Stimulated activated CD8-positive, alpha-beta memory T cell treated with anti-CD3 and anti-CD28 coated beads, Interleukin-12 subunit alpha, Interleukin-12 subunit beta, amount 100 ng/mL, for 24 hours (primary cell): ENCODE results near the gene RPS23.

Experiments
- DNase-seq: peaks from one replicate; pipeline ENCODE4 v3.0.0-alpha.2; 2020; ENCODE audit errors: extremely low read depth

RPS23 gene

DNA sequence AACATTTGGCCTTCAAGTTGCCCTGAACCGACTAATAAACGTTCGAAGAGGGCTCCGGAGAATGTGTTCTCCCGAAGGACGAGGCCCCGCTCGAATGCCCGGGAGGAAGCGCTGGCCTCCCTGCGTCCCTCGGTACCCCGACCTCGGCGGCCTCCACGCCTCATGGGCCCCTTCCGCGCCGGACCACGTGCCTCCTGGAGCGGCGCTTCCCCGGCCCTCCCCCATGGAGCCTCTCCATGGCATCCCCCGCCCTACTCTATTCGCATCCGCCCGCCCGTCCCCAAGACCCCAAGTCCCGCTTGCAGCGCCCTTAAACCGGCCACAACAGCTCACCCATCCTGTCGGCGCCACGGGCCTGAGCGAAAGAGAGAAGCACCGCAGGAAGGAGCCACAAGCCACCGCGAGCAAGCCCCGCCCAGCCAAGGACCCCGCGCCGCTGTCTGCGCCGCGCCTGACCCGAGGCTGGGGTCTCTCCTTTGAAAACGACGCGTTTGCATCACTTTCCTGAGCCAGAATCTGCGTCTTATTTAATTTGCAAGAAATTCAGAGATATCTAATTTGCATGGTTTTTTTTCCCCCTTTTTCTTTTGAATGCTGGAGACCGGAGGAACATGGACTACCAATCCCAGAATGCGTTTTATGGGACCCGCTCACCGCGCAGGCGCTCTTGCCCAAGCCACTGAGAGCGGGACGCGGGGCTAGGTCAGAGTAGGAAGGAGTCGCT lies at the start of gene RPS23:
Gene RPS23, minus strand, starts transcription at position 368 of the 724 bp plus-strand sequence. Its CDS starts 31 bp downstream, at position 337.
- DNase-seq, result peak; percentile 73

DNA sequence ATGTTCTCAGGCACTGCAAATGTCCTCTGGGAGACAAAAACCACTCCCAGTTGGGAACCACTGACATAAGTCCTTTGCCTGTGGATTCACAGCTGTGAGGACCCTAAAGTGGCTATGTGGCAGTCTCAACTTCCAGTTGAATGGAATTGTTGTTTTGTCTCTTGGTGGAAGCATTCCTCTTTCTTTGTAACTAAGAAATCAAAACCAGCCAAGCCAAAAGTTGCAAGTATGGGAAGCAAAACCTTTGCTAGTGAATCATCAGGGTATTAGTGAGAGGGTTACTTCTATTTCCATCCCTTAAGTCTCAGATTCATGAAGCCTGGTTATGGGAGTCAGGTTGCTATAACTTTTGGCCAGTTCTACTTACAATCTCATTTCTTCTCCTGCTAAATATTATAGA lies 49.8 kb upstream of the RPS23 start:
- no peak for DNase-seq

DNA sequence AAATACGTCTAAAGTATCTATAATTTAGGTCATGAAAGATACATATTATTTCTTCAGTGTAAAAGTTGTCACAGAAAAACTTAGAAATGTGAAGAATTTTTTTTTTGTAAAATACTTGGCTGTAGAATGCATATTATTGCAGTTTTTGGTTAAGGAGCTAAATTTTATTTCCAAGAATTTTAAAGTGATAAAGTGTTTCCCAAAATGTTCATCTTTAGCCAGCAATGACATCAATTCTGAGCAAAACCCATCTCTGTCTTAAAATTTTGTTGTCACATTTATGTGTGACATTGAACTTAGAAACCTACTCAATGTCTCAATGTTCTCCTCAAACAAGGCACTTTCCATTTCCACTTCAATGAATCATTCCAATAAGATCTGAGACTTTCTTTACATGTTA lies 47.8 kb upstream of the RPS23 start:
- no peak for DNase-seq

DNA sequence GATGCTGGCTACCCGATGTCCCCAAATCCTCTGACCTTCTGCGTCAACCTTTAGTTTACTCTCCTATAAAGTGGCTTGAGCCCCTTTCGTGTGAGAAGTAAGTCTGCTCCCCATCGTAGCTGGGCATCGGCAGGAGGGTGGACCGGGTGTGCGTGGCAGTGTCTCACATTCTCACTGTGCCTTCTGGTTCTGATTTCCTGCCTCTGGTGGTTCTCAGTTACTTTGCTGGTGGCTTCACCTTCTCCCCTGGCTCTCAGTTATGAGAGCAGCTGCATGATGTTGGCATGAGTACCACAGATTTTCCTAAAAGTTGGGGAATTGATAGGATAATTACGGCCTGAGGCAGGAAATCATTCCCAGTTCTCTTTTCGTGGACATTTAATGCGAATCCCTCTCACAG lies 47.0 kb upstream of the RPS23 start:
- no peak for DNase-seq

DNA sequence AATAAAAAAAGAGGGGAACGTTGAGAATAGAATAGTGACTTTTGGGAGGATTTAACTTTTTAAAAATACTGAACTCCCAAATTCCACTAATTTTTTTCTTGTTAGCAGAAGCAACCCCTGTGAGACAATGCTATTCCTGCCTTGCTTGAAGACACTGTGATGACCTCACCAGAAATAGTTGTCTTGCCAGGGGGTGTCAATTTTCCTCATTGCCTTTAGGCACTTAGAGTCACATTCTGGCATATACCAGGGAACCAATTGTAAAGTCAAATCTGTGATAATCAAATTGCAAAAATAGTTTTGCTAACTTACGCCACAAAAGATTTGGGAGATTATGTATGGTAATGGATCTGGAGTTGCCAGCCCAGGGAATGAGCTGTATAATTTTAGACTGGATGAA lies 42.8 kb upstream of the RPS23 start:
- DNase-seq, result no peak

DNA sequence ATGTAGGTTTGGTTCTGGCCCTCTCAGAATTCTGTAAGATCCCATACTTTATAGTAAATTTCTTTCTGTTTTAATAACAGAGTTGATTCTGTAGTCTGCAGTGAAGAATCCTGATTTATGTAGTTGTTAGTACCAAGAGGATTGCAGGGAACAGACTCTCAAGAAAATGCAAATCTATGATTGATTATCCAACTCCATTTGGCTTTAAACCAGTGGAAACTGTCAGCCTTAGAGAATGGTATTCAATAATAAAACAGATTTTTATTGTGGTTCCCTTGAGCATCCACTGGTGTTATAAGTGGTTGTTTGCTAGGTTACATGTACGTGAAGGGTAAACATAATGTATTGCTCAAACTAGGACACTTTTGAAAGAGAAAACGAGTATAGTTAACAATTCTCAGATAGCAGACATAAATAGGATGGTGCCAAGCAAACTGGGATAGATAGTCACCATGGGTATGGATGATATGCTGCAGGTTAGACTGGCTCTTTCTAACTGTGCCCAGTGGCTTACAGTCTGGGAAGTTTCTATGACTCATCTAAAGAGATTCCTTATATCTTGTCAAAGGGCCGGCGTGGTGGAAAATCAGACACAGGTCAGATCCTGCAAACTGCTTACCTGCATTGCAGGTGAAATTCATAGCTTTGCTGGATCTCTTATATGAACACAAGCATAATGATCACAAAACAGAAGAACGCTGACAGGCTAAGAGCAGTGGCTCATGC lies 41.7 kb upstream of the RPS23 start:
- DNase-seq, result no peak

DNA sequence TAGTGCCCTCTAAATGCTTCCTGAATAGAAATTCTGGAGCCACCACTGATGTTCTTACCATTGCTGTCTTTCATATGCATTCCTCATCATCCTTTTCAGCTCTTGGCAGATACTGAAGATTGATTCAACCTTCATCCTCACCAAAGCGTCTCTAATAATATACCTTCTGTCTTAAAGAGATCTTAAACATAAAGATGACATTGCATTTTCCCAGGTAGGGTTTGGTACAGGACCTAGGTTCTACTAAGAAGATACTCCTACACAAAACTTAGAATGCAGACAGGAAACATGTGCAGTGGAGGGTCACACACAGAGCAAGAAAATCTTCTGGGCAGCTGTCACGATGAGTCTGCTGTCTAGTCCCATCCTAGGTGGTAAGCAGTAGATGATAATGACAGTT lies 41.0 kb upstream of the RPS23 start:
- no peak for DNase-seq

DNA sequence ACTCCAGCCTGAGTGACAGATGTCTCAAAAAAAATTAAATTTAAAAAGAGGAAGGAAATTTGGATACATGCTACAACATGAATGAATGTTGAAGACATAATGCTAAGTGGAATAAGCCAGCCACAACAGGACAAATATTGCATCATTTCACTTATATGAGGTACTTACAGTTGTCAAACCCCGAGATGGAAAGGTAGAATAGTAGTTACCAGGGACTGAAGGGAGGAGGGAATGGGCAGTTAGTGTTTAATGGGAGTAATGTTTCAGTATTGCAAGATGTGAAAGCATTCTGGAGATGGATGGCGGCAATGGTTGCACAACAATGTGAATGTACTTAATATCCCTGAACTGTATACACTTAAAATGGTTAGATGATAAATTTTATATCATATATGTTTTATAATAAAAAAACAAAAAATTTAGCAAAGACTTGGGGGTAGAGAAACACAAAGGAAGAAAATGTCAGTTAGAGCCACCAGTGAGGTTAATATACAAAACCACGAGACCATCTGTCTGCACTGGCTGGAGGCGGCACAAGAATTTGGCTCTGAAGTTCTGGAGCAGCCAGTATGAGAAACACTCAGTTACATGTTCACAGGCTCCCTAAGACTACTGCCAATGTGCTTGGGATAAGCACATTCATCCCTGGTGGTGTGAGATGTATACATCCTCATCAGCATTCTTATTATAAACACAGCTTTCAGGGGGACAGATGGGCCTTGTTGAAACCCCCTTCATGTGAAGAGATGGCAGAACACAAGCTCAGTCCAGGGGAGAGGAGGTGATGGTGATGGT lies 37.0 kb upstream of the RPS23 start:
- no peak for DNase-seq

DNA sequence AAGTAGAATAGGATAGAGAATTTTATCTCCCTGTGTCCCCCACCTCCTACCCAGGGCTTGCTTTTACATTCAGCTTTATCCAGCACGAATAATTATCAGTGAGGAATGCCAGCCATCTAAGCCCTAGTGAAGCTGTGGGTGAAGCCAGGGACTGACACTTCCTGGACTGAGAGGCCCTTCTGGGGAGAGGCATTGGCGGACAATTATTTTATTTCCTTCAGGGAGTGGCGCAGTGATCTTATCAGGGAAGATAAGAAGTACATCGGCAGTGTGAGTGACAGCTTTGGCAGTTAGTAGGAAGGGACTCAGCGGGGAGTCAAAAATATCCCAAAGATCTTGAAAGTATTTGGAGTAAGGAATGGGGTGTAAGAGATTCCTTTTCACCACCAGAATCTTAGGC lies 34.9 kb upstream of the RPS23 start:
- no peak for DNase-seq

DNA sequence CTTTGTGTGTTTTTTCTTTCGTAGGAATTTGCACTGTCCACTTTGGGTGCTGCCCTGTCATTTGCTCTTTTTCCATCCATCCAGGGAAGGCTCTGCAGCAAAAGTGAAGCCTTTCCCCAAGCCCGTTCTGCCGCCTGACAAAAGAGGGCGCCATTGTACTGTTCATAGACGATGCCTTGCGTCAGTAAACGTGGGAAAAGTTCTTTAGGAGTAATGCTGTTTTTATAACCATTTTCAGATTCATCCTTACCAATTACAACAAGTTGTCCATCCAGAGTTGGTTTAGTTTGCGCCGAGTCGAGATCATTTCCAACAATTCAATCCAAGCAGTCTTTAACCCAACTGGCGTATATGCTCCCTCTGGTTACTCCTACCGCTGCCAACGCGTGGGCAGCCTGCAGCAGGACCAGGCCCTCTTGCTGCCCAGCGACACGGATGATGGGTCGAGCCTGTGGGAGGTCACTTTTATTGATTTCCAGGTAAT lies 34.3 kb upstream of the RPS23 start:
- DNase-seq, result no peak

DNA sequence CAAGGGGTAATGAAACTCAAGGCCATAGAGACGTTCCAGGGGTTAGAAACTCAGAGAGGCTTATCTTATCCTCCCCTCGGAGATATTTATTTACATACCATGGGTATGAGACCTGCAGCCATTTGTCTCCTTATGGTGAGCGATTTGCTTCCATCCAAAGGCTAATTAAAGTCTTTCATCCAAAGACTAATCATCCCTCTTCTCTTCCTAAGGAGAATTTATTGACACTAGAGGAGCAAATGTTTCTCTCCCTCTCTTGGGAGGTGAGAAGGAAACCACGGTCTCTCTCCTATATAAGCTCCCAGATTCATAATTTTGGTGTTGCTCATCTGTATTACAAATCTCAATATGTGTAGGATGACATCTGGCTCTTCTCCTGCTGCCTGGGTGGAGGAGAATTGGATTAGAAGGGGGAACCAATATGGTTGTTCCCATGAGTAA lies 31.0 kb upstream of the RPS23 start:
- no peak for DNase-seq

DNA sequence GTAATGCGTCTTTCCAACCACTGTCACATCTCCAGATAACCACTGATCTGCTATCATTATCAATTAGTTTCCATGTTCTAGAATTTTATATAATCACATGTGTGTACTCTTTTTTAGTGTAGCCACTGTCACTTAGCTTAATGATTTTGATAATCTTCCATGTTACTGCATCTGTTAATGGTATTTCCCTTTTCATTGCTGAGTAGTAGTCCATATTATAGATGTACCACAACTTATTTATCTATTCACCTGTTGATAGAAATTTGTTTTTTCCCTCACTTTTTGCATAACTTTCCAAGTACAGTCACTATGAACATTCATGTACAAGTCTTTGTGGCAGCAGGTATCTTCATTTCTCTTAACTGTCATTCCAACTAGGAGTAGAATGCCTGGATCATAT lies 30.3 kb upstream of the RPS23 start:
- no peak for DNase-seq

DNA sequence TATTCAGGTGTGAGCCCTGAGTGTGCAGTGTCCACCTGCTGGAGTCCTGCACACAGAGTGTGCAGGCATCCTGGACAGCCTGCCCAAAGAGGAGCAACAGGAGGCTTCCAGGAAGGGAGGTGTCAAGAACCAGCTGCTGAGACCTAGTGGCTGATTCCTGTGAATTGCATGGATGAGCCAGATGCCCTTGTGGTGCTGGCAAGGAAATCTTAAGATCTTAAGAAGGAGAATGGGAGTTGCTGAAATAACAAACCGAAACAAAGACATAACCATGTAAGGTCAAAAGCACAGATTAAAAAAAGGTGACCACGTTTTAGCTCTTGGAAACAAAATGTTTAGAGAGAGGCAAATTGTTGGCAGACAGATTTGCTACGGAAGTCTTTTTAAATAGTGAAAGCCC lies 29.3 kb upstream of the RPS23 start:
- DNase-seq, result no peak

DNA sequence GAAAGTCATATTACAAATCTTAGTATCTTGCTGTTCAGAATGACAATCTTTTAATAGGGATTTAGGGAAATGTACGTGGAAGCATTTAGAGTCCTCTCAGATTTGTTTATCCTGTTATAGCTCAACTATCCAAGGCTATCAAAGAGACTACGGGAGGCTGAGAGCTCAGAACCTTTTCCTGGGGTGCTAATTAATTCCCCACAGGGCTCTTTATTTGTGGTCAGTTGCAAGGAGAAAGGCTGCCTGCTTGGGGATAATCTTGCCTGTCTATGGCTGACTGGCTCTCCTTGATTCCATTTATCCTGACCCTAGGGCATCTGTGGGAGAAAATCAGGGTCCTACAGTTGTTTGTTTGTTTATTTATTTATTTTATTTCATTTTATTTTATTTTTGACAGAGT lies 28.0 kb upstream of the RPS23 start:
- no peak for DNase-seq

DNA sequence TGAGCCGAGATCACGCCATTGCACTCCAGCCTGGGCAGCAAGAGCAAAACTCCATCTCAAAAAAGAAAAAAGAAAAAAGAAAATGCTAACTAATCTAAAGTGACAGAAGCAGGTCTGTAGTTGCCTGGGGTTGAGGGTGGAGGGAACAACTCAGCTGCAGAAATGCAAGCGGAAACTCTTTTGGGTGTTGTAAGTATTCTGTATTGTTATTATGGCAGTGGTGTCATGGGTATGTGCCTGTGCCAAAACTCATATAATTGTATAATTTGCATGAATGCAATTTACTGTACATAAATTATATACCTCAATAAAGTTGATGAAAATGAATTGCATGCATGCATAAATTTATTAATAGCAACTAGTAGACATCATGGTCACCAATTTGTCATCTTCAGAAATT lies 23.0 kb upstream of the RPS23 start:
- no peak for DNase-seq

DNA sequence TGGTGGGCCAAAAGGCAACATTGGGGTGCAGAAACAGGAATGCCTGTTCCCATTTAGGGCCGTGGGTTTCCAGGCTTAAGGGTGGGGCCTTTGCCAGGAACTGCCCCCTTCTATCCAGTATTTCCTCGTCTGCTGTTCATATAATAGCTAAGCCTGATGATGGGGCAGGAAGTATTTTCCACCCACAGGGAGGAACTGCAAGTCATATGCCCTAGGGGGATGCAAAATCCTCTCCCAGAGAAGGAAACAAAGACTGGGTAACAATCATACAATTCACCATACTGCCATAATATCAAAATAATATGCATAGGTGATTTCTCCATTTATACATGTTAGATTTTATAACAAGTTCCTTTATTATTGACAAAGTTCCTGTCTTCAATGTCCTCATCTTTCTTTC lies 20.5 kb upstream of the RPS23 start:
- no peak for DNase-seq

DNA sequence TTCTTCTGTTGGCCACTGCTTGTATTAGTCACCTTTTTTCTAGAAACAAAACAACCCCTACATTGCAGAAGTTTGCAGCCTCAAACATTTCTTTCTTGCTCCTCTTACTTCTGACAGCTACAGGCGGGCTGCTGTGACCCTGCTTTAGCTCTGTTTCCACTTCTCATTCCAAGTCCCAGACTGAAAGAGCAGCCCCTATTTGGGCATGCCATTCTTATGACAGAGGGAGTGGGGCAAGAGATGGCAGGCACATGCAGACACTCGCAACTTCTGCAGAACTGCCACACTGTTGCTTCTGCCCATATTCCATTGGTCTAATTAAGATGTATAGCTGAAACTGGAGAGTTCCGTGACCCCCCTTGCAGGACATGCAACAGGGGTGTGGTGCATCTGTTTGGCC lies 19.6 kb upstream of the RPS23 start:
- DNase-seq, result no peak

DNA sequence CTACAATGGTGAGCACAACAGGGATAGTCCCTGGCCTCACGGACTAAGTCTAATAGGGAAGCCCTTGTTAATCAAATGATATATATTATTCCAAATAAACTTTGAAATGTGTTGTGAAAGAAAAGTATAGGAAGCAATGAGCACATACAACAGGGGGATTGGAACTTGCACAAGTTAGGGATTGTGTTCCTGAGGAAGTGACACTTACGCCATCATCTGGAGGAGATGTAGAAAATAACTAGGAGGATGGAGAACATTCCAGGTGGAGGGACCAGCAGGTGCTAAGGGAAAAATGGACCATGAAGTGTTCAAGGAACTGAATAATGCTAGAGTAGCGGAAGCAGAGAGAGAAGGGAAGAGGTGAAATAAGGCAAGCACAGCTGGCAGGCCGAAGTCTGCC lies 18.8 kb upstream of the RPS23 start:
- no peak for DNase-seq

DNA sequence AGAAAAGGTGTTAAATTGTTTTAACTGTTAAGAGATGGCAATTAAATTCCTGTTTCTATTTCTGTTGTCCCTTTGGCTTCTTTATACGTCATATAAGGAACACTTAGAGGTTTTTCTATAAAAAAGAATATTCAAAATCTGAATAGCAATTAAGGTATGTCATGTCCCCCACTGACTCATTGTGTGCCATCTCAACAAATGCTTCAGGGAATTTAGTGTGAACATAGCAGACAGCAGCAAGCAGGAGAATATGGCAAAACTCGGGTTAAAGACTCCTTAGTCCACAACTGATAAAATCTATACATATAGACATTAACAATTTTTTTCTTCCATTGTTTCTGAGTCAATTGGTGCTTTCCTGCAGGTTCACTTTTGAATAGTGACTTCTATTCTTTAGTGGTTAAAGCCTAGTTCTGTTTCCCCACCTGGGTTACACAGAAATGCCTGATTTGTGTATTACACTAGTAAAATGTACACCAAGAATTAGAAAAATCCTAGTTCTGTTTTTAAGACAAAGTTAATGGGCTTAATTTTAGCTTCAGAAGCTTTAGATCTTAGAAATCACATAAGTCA lies 17.9 kb upstream of the RPS23 start:
- DNase-seq, result no peak

DNA sequence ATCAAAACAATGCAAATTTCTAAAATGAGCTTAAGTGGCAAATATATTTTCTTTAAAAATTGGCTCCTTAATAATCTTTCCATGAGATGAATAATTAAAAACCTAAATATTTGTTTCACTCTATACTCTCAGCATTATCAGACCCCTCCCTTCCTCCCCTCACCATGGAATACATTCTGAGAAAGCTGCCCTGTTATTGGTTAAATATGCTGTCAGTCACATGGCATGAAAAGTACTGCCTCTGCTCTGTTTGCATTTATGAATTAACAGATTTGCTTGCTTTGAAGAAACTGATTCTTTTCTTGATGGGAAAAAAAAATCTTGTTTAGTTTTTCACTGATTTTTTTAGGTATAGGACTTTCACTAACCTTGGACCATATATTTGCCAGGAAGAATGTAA lies 17.0 kb upstream of the RPS23 start:
- no peak for DNase-seq

DNA sequence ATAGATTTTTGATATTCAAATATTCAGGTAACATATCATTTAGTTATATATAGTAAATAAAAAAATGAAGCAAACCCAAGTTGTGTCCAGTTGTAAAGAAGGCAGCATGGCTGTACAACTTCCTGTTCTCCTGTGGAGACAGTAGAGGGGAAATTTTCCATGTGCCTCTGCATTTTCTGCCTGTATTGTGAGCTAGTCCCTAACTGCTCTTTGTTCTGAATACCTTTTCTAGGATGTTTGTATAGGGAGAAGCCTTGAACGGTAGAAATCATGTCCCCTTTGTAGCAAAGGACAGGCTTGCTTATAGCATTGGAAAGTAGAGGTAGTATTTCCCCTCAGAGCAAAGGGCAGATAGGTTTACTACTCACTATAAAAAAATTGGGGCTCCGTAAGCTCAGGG lies 13.3 kb upstream of the RPS23 start:
- no peak for DNase-seq

DNA sequence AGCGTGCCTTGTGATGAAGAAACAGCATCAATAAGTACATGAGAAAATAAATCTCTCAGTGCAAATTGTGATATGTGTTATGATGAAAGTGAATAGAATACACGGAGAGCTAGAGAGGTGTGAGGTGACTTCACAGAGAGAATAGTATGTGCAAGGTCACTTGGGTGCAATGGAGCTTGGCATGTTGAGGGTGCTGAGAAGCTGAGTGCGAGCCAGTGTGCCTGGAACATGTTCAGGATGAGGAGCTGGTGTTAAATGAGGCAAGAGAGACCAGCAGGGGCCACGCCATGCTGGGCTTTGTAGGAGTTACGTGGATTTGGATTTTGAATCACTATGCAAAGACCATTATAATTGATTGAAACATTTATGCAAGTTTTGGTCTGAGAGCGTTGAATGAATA lies 12.8 kb upstream of the RPS23 start:
- DNase-seq, result no peak
